HAP-1 (cell line): ENCODE data around the gene ST6GALNAC1.

Experiments used
- DNase-seq, 2 experiments: peaks; one replicate each; pipeline ENCODE4 v3.0.0-alpha.2; 2016 to 2020; ENCODE audit warnings: low spot score in 2 of 2
- H3K27me3 ChIP-seq: fragments of 250-450 bp; sonication (Bioruptor Pico); 2 replicates; pipeline ENCODE4 v1.5.1; 2020; ENCODE audit warnings: low read depth, mild to moderate bottlenecking, moderate library complexity
- H3K36me3 ChIP-seq: fragments of 250-450 bp; sonication (Bioruptor Pico); replicated peaks from 2 replicates; pipeline ENCODE4 v1.5.1; 2020; ENCODE audit warnings: mild to moderate bottlenecking
- H3K4me1 ChIP-seq: fragments of 250-450 bp; sonication (Bioruptor Pico); 2 replicates; pipeline ENCODE4 v1.5.1; 2020; ENCODE audit warnings: mild to moderate bottlenecking
- H3K4me3 ChIP-seq: fragments of 250-450 bp; sonication (Bioruptor Pico); 2 replicates; pipeline ENCODE4 v1.5.1; 2020; ENCODE audit warnings: mild to moderate bottlenecking, moderate library complexity
- H3K9me3 ChIP-seq: fragments of 250-450 bp; sonication (Bioruptor Pico); 2 replicates; pipeline ENCODE4 v1.5.1; 2020; ENCODE audit warnings: mild to moderate bottlenecking, moderate library complexity
- in situ Hi-C: fragments of 300-500 bp; cut with MboI; formaldehyde crosslinking; loops from 3 replicates; pipeline ENCODE4 v1.14.3; 2020; ENCODE audit warnings: low sequenced_read_pairs, inconsistent platforms, mixed read lengths

Gene ST6GALNAC1, protein sequence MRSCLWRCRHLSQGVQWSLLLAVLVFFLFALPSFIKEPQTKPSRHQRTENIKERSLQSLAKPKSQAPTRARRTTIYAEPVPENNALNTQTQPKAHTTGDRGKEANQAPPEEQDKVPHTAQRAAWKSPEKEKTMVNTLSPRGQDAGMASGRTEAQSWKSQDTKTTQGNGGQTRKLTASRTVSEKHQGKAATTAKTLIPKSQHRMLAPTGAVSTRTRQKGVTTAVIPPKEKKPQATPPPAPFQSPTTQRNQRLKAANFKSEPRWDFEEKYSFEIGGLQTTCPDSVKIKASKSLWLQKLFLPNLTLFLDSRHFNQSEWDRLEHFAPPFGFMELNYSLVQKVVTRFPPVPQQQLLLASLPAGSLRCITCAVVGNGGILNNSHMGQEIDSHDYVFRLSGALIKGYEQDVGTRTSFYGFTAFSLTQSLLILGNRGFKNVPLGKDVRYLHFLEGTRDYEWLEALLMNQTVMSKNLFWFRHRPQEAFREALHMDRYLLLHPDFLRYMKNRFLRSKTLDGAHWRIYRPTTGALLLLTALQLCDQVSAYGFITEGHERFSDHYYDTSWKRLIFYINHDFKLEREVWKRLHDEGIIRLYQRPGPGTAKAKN

GRCh38 chr17:76643553-76644148, at the start of gene ST6GALNAC1:
Gene ST6GALNAC1 (minus strand): TSS chr17:76643757. CDS start chr17:76643638, 119 bp downstream.
- DNase-seq, result no peak
- H3K4me3 ChIP-seq, result no peak within 1 kb of the TSS
- H3K36me3 ChIP-seq, result no peaks in the 10 kb centered on the region
- in situ Hi-C loops, result no loop called here
- no peaks in the 10 kb centered on the region; the same call in 1 of the 2 replicates for H3K4me1 ChIP-seq
- no peaks in the 10 kb centered on the region for H3K9me3 ChIP-seq
- H3K27me3 ChIP-seq, result no peaks in the 10 kb centered on the region

- Histone ChIP-seq H3K27me3 (no peaks in the 10 kb centered on the region), H3K4me1 (no peaks in the 10 kb centered on the region), H3K4me3 (no peak overlapping the region), H3K36me3 (no peaks in the 10 kb centered on the region), H3K9me3 (no peaks in the 10 kb centered on the region)
- no peak for DNase-seq
- in situ Hi-C loops, result no loop called here
Measured at GRCh38 chr17:76691379-76692191, 48.0 kb upstream of the ST6GALNAC1 start.

- DNase-seq, result no peak
- no peak overlapping the region for H3K4me3 ChIP-seq
- no peaks in the 10 kb centered on the region for H3K4me1 ChIP-seq
- H3K36me3 ChIP-seq, result no peaks in the 10 kb centered on the region
- H3K27me3 ChIP-seq, result no peaks in the 10 kb centered on the region
- H3K9me3 ChIP-seq, result no peaks in the 10 kb centered on the region
- in situ Hi-C loops, result no loop called here
Measured at GRCh38 chr17:76690596-76691280, 47.2 kb upstream of the ST6GALNAC1 start.

- Histone ChIP-seq H3K36me3 (no peaks in the 10 kb centered on the region), H3K4me1 (no peaks in the 10 kb centered on the region), H3K27me3 (no peaks in the 10 kb centered on the region), H3K4me3 (no peak overlapping the region), H3K9me3 (no peaks in the 10 kb centered on the region)
- no peak for DNase-seq
- in situ Hi-C loops, result no loop called here
Measured at GRCh38 chr17:76689859-76690258, 46.3 kb upstream of the ST6GALNAC1 start.

DNA sequence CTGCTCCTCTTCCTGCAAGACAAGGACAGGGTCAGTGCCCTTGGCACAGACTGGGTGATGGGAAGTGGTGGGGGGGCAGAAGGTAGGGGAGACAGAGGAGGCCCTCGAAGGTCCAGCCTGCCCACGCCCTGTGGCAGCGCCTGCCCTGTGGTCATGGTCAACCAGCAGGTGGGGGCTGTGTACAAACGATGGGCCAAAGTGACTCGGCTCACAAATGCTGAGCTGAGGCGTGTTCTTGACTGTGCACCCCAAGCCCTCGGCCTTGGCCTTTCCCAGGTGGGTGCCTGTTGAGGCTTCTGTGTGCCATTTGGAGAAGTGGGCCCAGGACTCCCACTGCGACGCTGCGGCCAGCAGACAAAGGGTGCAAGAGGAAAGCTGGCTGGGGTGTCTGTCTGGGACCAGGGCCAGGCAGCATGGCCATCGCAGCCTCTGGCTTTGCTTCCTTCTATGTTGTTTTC, 44.6 kb upstream of the ST6GALNAC1 start:
- H3K4me3 ChIP-seq, result no peak overlapping the region

DNA sequence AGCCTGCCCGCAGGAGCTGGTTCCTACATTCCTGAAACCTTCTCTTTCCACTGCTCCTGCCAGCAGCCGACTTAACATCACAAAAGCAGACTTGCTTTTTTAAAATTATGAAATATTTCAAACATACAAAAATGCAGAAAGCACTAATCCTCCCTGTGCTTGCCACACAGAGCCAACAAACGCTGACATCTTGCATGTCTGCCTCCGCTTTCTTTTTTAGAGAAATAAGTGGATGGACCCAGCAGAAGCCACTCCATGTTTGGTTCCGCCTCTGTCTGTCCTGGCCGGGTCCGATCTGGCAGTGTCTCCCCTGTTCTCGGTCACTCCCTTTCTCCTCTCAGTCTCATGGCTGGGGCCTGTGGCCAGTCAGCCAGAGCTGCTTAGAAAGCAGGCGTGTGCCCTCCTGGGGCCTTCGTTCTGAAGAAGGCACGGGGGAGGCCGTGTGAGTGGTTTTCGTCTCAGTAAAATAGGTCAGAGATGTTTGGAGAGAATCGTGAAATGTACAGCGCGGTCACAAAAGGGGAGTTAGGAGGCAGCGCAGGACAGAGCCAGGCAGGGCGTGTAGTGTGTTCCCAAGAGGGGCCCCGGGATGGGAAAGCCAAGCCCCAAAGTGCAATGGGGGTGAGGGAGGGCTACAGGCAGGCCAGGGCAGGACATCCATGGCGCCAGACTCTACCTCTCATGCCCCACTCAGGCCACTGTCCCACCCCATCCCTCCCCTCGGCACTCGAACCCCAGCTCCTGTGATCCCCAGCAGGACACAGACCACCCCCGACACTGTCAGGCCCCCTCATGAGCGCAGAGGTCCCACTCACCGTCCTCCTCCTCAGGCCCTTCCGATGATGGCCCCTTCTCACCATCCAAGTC, 44.0 kb upstream of the ST6GALNAC1 start:
- 0 out of 2 replicates have a peak, but pooled peaks cover 5% of the 10 kb centered on the region for H3K36me3 ChIP-seq
- H3K27me3 ChIP-seq, result no peaks in the 10 kb centered on the region
- in situ Hi-C loops, result no loop called here
- DNase-seq, result no peak
- H3K4me1 ChIP-seq, result no peaks in the 10 kb centered on the region
- H3K4me3 ChIP-seq, result no peak overlapping the region
- no peaks in the 10 kb centered on the region for H3K9me3 ChIP-seq

More for the DNA sequence above, 44.6 kb upstream of the ST6GALNAC1 start:
- in situ Hi-C loops, result no loop called here
- H3K36me3 ChIP-seq, result 0 out of 2 replicates have a peak, but pooled peaks cover 4% of the 10 kb centered on the region
- H3K9me3 ChIP-seq, result no peaks in the 10 kb centered on the region
- H3K27me3 ChIP-seq, result no peaks in the 10 kb centered on the region
- DNase-seq, result no peak
- H3K4me1 ChIP-seq, result no peaks in the 10 kb centered on the region

DNA sequence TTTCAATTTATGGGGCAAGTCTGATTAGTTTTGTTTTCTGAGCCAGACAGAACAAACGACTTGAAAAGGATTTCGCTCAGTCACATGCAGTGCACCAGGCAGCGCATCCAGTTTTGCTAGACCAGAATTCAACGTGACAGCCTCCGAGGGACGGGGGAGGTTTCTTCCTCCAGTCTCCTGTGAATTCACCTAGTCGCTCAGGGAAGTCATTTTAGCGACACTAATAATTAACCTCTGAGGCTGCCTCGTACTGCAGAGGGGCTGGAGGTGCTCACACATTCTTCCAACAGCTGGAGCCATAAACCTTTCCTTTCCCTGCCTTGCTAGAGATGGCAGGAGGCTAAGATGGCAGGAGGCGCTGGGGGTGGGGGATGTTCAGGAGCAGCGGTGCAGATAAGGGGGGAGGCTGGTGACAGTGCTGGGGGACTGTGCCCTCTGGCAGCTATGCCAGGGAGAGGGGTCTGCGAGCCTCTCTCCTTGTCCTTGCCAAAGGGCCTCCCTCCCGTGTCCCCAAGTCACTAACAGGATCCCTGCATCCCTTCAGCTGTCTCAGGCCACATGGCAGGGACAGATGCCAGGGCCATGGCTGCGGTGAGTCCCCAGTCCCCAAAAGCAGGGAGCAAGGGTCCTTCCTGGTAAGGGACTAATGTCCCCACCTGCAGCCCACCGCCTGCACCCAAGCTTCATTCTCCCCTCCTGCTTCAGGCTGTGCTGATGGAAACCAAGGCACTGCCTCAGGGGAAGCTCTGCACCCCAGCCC, 43.2 kb upstream of the ST6GALNAC1 start:
- Histone ChIP-seq H3K36me3 (0 out of 2 replicates have a peak, but pooled peaks cover 5% of the 10 kb centered on the region), H3K27me3 (no peaks in the 10 kb centered on the region), H3K4me3 (no peak overlapping the region), H3K4me1 (no peaks in the 10 kb centered on the region), H3K9me3 (no peaks in the 10 kb centered on the region)
- in situ Hi-C loops, result no loop called here
- DNase-seq, result no peak

DNA sequence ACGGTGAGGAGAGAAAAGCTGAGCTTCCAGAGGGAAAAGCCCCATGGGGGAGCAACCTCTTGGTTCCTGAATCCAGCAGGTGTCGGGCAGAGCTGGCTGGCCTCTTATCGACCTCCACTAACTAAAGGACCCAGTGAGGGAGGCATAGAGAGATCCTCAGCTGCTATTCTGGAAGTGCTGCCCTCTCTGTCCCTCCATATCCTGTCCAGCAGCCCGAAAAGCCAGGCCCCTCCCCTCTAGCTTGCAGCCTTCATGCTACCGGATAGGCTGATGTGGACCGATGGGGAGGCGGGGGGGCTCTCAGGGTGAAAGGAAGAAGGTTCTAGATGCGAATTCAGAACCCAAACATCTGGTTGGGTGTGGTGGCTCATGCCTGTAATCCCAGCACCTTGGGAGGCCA, 42.3 kb upstream of the ST6GALNAC1 start:
- H3K4me3 ChIP-seq, result no peak overlapping the region
- no peaks in the 10 kb centered on the region for H3K27me3 ChIP-seq
- DNase-seq, result no peak
- in situ Hi-C loops, result no loop called here
- H3K36me3 ChIP-seq, result 0 out of 2 replicates have a peak, but pooled peaks cover 5% of the 10 kb centered on the region
- no peaks in the 10 kb centered on the region for H3K4me1 ChIP-seq
- H3K9me3 ChIP-seq, result no peaks in the 10 kb centered on the region

- Histone ChIP-seq H3K27me3 (no peaks in the 10 kb centered on the region), H3K4me3 (no peak overlapping the region), H3K4me1 (no peaks in the 10 kb centered on the region), H3K9me3 (no peaks in the 10 kb centered on the region), H3K36me3 (0 out of 2 replicates have a peak, but pooled peaks cover 5% of the 10 kb centered on the region)
- in situ Hi-C loops, result no loop called here
- DNase-seq, result no peak
Measured at GRCh38 chr17:76685366-76685765, 41.8 kb upstream of the ST6GALNAC1 start.

DNA sequence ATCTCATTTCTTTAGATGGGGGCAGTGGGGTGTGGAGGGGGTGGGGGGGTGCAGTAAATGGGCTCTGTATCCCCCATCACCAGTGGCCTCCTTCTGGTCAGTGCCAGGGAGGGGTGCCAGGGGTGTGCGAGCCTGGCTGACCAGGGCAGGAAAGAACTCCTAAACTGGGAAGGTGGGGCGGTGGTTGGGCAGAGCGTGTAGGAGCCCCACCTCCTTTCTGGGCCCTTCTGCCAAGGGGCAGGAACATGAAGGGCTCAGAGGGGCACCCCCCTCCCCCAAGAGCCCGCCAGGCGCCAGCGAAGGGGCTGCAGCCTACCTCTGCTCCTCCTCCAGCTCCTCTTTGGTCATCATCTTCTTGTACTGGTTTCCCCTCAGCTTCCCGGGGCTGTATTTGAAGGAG, 41.2 kb upstream of the ST6GALNAC1 start:
- DNase-seq, result no peak
- no peaks in the 10 kb centered on the region for H3K27me3 ChIP-seq
- H3K36me3 ChIP-seq, result 0 out of 2 replicates have a peak, but pooled peaks cover 5% of the 10 kb centered on the region
- H3K4me3 ChIP-seq, result no peak overlapping the region
- H3K9me3 ChIP-seq, result no peaks in the 10 kb centered on the region
- no peaks in the 10 kb centered on the region for H3K4me1 ChIP-seq
- in situ Hi-C loops, result no loop called here

DNA sequence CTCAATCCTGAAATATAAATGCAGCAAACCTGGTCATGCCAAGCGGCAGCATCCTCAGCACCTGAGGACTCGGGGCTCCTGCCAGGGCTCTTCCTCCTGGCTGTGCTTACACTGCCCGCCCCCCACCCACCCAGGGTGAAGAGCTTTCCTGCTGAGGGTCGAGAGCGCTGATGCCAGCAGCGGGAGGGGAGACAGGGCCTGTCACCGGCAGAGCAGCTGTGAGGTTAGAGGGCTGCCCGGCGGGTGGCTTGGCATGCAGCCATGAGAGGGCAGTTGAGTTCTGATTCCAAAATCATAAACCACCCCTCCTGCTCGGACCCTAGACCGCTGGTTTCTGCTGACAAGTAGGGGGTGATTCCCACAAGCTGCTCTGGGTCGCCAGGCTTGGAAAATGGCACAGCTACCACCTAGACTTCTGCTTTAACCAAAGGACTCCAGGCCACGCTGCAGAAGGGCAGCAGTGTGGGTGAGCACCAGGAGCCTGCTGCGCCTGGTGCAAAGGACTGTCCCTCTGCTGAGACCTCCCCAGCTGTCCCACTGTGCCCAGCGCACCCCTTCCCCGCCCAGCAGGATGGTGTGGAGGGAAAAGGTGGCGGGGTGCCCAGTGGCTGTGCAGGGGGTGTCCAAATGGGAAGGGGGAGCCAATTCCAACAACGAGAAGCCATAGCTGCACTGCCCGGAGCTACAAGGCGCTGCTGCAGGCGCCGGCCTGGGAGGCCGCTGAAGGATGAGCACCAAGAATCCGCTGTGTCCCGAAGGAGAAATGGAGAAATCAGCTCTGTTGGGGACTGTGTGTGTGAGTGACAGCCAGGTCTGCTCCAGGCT, 40.6 kb upstream of the ST6GALNAC1 start:
- in situ Hi-C loops, result no loop called here
- H3K4me1 ChIP-seq, result no peaks in the 10 kb centered on the region
- DNase-seq, result no peak
- no peak overlapping the region for H3K4me3 ChIP-seq
- no peaks in the 10 kb centered on the region for H3K9me3 ChIP-seq
- H3K27me3 ChIP-seq, result no peaks in the 10 kb centered on the region
- 0 out of 2 replicates have a peak, but pooled peaks cover 5% of the 10 kb centered on the region for H3K36me3 ChIP-seq
